Left ventricle myocardium inferior (tissue), 1 donor: ENCODE data around the gene OR1M1. TPM values are rescaled to one million over a fixed set of nuclear protein-coding genes. Genes with fewer than 3 reads are reported as not detected.
"Not testable (repeated sequence)": the region's sequence is repeated elsewhere in the genome, so short reads cannot be mapped to it uniquely, and the experiment has no call there.

Experiments used
- DNase-seq: peaks from one replicate; pipeline ENCODE4 v3.0.0-alpha.2; 2020
- H3K27ac ChIP-seq: fragments of 200-600 bp; replicated peaks from 2 replicates; pipeline ENCODE4 v1.8.0; 2021
- H3K27me3 ChIP-seq: fragments of 200-600 bp; 2 replicates; pipeline ENCODE4 v1.8.0; 2021; ENCODE audit warnings: low read depth
- H3K36me3 ChIP-seq: fragments of 200-600 bp; 2 replicates; pipeline ENCODE4 v1.8.0; 2021
- H3K4me1 ChIP-seq: fragments of 200-600 bp; 2 replicates; pipeline ENCODE4 v1.8.0; 2021
- H3K4me3 ChIP-seq: fragments of 200-600 bp; 2 replicates; pipeline ENCODE4 v1.8.0; 2021; ENCODE audit warnings: mild to moderate bottlenecking, moderate library complexity
- H3K9me3 ChIP-seq: fragments of 200-600 bp; replicated peaks from 2 replicates; pipeline ENCODE4 v1.8.0; 2021
- intact Hi-C: fragments of 100-400 bp; cut with micrococcal nuclease; formaldehyde crosslinking; loops from one replicate; pipeline ENCODE4 v1.11.0; 2022
- total RNA-seq: library from RNA; stranded (reverse); fragmentation: NEBNext Ultra II Directional; extraction: Animal tissue kit (Norgen Biotek cat#: 25700); gene quantifications from one replicate; pipeline ENCODE4 v1.2.1, GENCODE V29; 2021
- TF ChIP-seq, protein P1 (sequence below): fragments of 200-600 bp; IDR thresholded peaks from 2 replicates; pipeline ENCODE4 v1.8.0; 2021; ENCODE audit warnings: antibody characterized with exemption, mild to moderate bottlenecking, borderline replicate concordance
- donor health status: DM: no; HTN: yes; CAD: no; lungs with severe emphysema.

OR1M1 gene
- total RNA-seq, 1 donor from 2014 or later = not detected

DNA sequence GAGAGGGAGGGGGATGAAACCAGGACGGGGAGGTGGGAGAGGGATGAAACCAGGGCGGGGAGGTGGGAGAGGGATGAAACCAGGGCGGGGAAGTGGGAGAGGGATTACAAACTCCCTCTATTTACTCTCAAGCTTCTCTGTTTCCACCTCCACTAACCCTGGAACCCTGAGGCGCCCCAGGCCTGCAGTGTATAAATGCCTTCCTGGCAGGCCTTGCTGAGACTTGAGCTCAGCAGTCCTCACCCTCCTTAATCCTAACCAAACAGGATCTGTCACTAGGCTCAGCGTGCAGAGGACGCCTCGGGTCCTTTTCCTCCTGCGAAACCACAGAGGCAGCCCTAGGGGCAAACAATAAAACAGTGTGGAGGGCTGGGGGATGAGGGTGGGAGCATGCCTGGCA lies 32.1 kb upstream of the OR1M1 start:
- no peaks in the 10 kb centered on the region for H3K4me1 ChIP-seq

DNA sequence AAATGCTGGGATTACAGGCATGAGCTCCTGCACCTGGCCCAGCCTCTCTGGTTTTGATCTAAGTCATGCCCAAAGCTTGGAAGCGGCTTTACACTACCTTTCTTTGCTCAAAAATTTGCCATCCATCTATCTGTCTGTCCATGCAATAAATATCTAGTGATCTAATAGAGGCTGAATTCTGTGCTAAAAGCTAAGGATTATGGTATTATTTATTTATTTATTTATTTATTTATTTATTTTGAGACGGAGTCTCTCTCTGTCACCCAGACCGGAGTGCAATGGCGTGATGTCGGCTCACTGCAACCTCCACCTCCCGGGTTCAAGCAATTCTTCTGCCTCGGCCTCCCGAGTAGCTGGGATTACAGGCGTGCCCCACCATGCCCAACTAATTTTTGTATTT lies 30.7 kb upstream of the OR1M1 start:
- H3K4me1 ChIP-seq, H3K27ac ChIP-seq, intact Hi-C loops, H3K9me3 ChIP-seq, H3K36me3 ChIP-seq, H3K4me3 ChIP-seq, DNase-seq: not testable (repeated sequence)
- peaks cover 54% of the 10 kb centered on the region for H3K27me3 ChIP-seq

More for the DNA sequence above, 32.1 kb upstream of the OR1M1 start:
- no peaks in the 10 kb centered on the region for H3K36me3 ChIP-seq
- H3K27ac ChIP-seq = no peak overlapping the region
- peaks cover 54% of the 10 kb centered on the region for H3K27me3 ChIP-seq
- H3K4me3 ChIP-seq = no peak overlapping the region
- TF ChIP-seq, protein P1, sequence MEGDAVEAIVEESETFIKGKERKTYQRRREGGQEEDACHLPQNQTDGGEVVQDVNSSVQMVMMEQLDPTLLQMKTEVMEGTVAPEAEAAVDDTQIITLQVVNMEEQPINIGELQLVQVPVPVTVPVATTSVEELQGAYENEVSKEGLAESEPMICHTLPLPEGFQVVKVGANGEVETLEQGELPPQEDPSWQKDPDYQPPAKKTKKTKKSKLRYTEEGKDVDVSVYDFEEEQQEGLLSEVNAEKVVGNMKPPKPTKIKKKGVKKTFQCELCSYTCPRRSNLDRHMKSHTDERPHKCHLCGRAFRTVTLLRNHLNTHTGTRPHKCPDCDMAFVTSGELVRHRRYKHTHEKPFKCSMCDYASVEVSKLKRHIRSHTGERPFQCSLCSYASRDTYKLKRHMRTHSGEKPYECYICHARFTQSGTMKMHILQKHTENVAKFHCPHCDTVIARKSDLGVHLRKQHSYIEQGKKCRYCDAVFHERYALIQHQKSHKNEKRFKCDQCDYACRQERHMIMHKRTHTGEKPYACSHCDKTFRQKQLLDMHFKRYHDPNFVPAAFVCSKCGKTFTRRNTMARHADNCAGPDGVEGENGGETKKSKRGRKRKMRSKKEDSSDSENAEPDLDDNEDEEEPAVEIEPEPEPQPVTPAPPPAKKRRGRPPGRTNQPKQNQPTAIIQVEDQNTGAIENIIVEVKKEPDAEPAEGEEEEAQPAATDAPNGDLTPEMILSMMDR = no peak
- no peak for DNase-seq
- intact Hi-C loops = no loop called here
- no peaks in the 10 kb centered on the region for H3K9me3 ChIP-seq

DNA sequence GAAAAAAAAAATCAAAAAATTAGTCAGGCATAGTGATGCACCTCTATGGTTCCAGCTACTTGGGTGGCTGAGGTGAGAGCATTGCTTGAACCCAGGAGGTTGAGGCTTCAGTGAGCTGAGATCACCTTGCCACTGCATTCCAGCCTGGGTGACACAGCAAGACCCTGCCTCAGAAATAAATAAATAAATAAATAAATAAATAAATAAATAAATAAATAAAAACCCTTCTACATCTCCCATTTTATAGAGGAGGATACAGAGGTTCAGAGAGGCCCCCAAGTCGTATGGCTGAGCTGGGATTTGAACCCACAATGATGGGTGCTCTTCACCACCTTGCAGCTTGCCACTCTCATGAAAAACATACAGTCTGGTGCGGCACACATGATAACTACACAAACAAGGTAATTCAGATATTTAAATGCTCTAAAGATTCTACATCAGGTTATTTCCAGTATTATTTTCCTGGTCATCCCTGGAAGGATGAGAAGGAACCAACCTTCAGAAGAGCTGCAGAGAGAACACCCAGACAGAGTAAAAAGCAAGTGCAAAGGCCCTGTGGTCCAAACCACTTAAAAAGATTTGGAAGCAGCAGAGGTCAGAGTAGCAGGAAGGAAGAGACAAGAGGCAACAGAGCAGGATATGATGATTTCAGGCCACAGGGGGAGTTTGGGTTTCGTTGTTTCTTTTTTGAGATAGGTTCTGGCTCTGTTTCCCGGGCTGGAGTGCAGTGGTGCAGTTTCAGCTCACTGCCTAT lies 29.2 kb upstream of the OR1M1 start:
- TF ChIP-seq, protein P1 = no peak
- Histone ChIP-seq H3K27ac (no peak overlapping the region), H3K36me3 (no peaks in the 10 kb centered on the region), H3K9me3 (no peaks in the 10 kb centered on the region), H3K27me3 (peaks cover 40% of the 10 kb centered on the region), H3K4me1 (no peaks in the 10 kb centered on the region), H3K4me3 (no peak overlapping the region)
- intact Hi-C loops = no loop called here
- no peak for DNase-seq

DNA sequence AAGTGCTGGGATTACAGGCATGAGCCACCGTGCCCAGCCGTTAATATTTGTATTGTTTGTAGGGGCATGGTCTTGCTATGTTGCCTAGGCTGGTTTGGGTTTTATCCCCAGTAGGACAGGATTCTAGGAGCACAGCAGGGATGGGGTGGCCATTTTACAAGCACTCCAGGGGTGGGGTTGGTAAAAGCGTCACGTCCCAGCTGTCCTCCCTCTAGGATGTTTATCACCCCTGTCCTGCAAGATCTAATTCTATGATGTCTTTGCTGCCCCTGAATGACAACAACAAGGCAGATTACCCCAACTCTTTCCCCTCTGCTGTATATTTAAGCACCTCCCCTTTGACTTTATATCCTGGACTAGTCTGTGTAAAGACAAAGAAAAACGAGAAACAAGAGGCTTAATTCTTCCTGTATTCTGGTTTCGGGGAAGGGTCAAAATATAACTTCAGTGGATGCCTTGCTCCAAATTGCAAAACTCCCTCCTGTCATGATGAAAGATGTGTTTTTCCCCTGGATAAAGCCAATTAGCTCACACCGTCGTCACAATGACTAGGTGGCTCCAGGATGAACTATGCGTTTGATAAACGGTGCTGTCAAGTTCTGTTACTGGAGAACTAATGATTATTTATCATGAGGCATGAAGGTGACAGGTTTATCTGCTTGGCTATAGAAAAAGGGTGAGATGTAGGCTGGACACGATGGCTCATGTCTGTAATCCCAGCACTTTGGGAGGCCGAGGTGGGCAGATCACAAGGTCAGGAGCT lies 27.8 kb upstream of the OR1M1 start:
- H3K4me1 ChIP-seq = no peaks in the 10 kb centered on the region
- H3K27ac ChIP-seq = no peak overlapping the region
- no peaks in the 10 kb centered on the region for H3K9me3 ChIP-seq
- DNase-seq = no peak
- H3K4me3 ChIP-seq = no peak overlapping the region
- TF ChIP-seq, protein P1 = no peak
- peaks cover 27% of the 10 kb centered on the region for H3K27me3 ChIP-seq
- intact Hi-C loops = no loop called here
- no peaks in the 10 kb centered on the region for H3K36me3 ChIP-seq

- Histone ChIP-seq H3K27ac (no peak overlapping the region), H3K4me1 (no peaks in the 10 kb centered on the region), H3K4me3 (no peak overlapping the region), H3K9me3 (no peaks in the 10 kb centered on the region), H3K36me3 (no peaks in the 10 kb centered on the region), H3K27me3 (peaks cover 14% of the 10 kb centered on the region)
- TF ChIP-seq, protein P1 = no peak
- intact Hi-C loops = no loop called here
- DNase-seq = no peak
Measured at GRCh38 chr19:9060564-9061340, 26.1 kb upstream of the OR1M1 start.
